Erythroblast (primary cell): Measurements from ENCODE around the gene DCDC2C.

Source experiments
- GATA1 ChIP-seq: IDR thresholded peaks from 2 replicates; pipeline ENCODE4 v1.6.1; 2011; ENCODE audit warnings: low read depth, mild to moderate bottlenecking, control low read depth, low read length, moderate library complexity
- POLR2A ChIP-seq: IDR thresholded peaks from 2 replicates; pipeline ENCODE4 v1.6.1; 2011; ENCODE audit warnings: mild to moderate bottlenecking, low read length

DNA sequence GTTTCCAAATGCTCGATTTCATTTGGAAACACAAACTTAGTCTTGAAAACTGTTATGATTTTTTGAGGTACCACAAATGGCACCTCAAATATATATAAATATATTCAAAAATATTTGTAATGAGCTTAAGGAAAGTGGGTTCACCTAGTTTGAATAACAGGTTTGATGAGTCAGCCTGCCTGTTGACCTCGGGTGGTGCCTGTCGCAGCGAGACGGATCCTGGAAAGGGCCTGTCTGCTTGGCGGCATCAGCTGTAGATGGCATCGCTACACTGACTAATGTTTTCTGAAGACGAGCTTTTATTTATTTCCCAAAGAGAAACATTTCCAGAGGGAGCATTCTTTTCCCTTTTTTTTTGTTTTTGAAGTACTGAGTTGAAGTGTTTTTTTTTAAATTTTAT lies 38.5 kb upstream of the DCDC2C start:
- TF ChIP-seq POLR2A: no peak
- no peak for TF ChIP-seq GATA1
